SK-N-SH (cell line): ENCODE data around the gene GLCE. TPM values are rescaled to one million over a fixed set of nuclear protein-coding genes. Genes with fewer than 3 reads are reported as not detected.

ENCODE experiments used
- CTCF ChIA-PET: fragments of 300-600, 350-600 bp; formaldehyde crosslinking; extraction: SDS; loops from one replicate; lab custom pipeline; 2021; lab: Yijun Ruan, JAX
- POLR2A ChIA-PET: fragments of 350-600 bp; sonication (Branson Sonifier 250); formaldehyde crosslinking; extraction: SDS; loops from one replicate; lab custom pipeline; 2020; ENCODE audit warnings: antibody characterized with exemption, inconsistent platforms; lab: Yijun Ruan, JAX
- DNase-seq: peaks from one replicate; pipeline ENCODE4 v3.0.0; 2012
- H2AFZ ChIP-seq: fragments of 200-600 bp; sonication (generic); 2 replicates; pipeline ENCODE4 v1.8.1; 2016; ENCODE audit warnings: antibody characterized with exemption, mild to moderate bottlenecking, low read depth
- H3F3A ChIP-seq: fragments of 200-600 bp; sonication (generic); replicated peaks from 2 replicates; pipeline ENCODE3; 2016; ENCODE audit warnings: antibody characterized with exemption, mild to moderate bottlenecking; ENCODE audit not compliant: insufficient read depth
- H3K27ac ChIP-seq, 2 experiments: fragments of 200-500 bp in 1 of 2; fragments of 200-600 bp in 1 of 2; sonication (Bioruptor generic) in 1 of 2; sonication (generic), shearing (Covaris generic) in 1 of 2; 2 replicates each; pipeline versions ENCODE4 v1.5.1 to v1.6.1; 2014 to 2016; ENCODE audit warnings: low read depth in 2 of 2, inconsistent platforms in 1 of 2, low read length in 1 of 2, mild to moderate bottlenecking in 1 of 2, mixed read lengths in 1 of 2
- H3K27me3 ChIP-seq: fragments of 200-600 bp; sonication (generic), shearing (Covaris generic); 2 replicates; pipeline ENCODE4 v1.6.1; 2016; ENCODE audit warnings: mixed run types; ENCODE audit not compliant: insufficient read depth
- H3K36me3 ChIP-seq, 2 experiments: fragments of 200-500 bp in 1 of 2; fragments of 200-600 bp in 1 of 2; sonication (Bioruptor generic) in 1 of 2; sonication (generic) in 1 of 2; replicated peaks in 1 of 2; 2 replicates each; pipeline versions ENCODE3 to v1.5.1; 2014 to 2016; ENCODE audit warnings: low read length in 1 of 2, mild to moderate bottlenecking in 1 of 2; ENCODE audit not compliant: insufficient read depth in 2 of 2, control insufficient read depth in 1 of 2
- H3K4me1 ChIP-seq, 2 experiments: fragments of 200-500 bp in 1 of 2; fragments of 200-600 bp in 1 of 2; sonication (Bioruptor generic) in 1 of 2; sonication (generic), shearing (Covaris generic) in 1 of 2; 2 replicates each; pipeline versions ENCODE4 v1.5.1 to v1.6.1; 2014 to 2016; ENCODE audit warnings: low read depth in 1 of 2, low read length in 1 of 2, mixed run types in 1 of 2; ENCODE audit not compliant: insufficient read depth in 2 of 2, control insufficient read depth in 1 of 2
- H3K4me2 ChIP-seq: fragments of 200-600 bp; sonication (generic), shearing (Covaris generic); 2 replicates; pipeline ENCODE4 v1.6.1; 2017; ENCODE audit warnings: mixed run types
- H3K4me3 ChIP-seq, 2 experiments: fragments of 200-500 bp in 1 of 2; fragments of 200-600 bp in 1 of 2; sonication (Bioruptor generic) in 1 of 2; sonication (generic), shearing (Covaris generic) in 1 of 2; 2 replicates each; pipeline versions ENCODE4 v1.5.1 to v1.8.1; 2014 to 2016; ENCODE audit warnings: low read depth in 2 of 2, inconsistent platforms in 1 of 2, low read length in 1 of 2, mild to moderate bottlenecking in 1 of 2, mixed read lengths in 1 of 2, moderate library complexity in 1 of 2
- H3K79me2 ChIP-seq: fragments of 200-600 bp; sonication (generic); 2 replicates; pipeline ENCODE4 v1.8.1; 2017; ENCODE audit warnings: mild to moderate bottlenecking; ENCODE audit not compliant: insufficient read depth
- H3K9ac ChIP-seq: fragments of 200-600 bp; sonication (generic); 2 replicates; pipeline ENCODE4 v1.6.1; 2017; ENCODE audit warnings: mixed run types
- H3K9me2 ChIP-seq: fragments of 200-600 bp; sonication (generic); 2 replicates; pipeline ENCODE4 v1.6.1; 2017; ENCODE audit warnings: mixed run types
- H3K9me3 ChIP-seq: fragments of 200-600 bp; sonication (generic); 2 replicates; pipeline ENCODE4 v1.6.1; 2017; ENCODE audit warnings: mixed run types, mild to moderate bottlenecking, moderate library complexity
- H4K20me1 ChIP-seq: fragments of 200-600 bp; sonication (generic); 2 replicates; pipeline ENCODE4 v1.6.1; 2017; ENCODE audit warnings: mild to moderate bottlenecking, mixed run types; ENCODE audit not compliant: insufficient read depth
- CHD2 ChIP-seq: fragments of 150-350 bp; IDR thresholded peaks from 2 replicates; pipeline ENCODE4 v1.6.1; 2018; ENCODE audit warnings: low read length; ENCODE audit not compliant: partially characterized antibody
- ELF1 ChIP-seq: IDR thresholded peaks from 2 replicates; pipeline ENCODE4 v1.4.0; 2012
- EZH2phosphoT487 ChIP-seq: fragments of 200-600 bp; sonication (generic); IDR thresholded peaks from 2 replicates; pipeline ENCODE4 v1.6.1; 2017; ENCODE audit warnings: low read depth, mixed run types, mild to moderate bottlenecking, antibody characterized with exemption, moderate library complexity, borderline replicate concordance
- FOSL2 ChIP-seq: IDR thresholded peaks from 2 replicates; pipeline ENCODE4 v1.4.0; 2012; ENCODE audit warnings: low read depth, mild to moderate bottlenecking, moderate library complexity, borderline replicate concordance
- FOXM1 ChIP-seq: IDR thresholded peaks from 2 replicates; pipeline ENCODE4 v1.4.0; 2012; ENCODE audit warnings: low read depth, mild to moderate bottlenecking
- GATA2 ChIP-seq: sonication (generic); formaldehyde crosslinking; IDR thresholded peaks from 2 replicates; pipeline ENCODE4 v1.5.0; 2020; ENCODE audit warnings: mild to moderate bottlenecking, missing genetic modification reagents
- JUND ChIP-seq: IDR thresholded peaks from 2 replicates; pipeline ENCODE4 v1.4.0; 2012
- MEF2A ChIP-seq: IDR thresholded peaks from 2 replicates; pipeline ENCODE4 v1.4.0; 2012; ENCODE audit warnings: low read depth, borderline replicate concordance
- MXI1 ChIP-seq: IDR thresholded peaks from 2 replicates; pipeline ENCODE4 v1.6.1; 2012; ENCODE audit warnings: mild to moderate bottlenecking, low read depth, low read length, improper control_type of control experiment
- NFIC ChIP-seq: IDR thresholded peaks from 2 replicates; pipeline ENCODE4 v1.4.0; 2012; ENCODE audit warnings: borderline replicate concordance
- NRF1 ChIP-seq: IDR thresholded peaks from 2 replicates; pipeline ENCODE4 v1.6.1; 2012; ENCODE audit warnings: low read depth, mild to moderate bottlenecking, low read length
- POLR2AphosphoS5 ChIP-seq: IDR thresholded peaks from 2 replicates; pipeline ENCODE4 v1.6.1; 2012; ENCODE audit warnings: low read depth, low read length
- RAD21 ChIP-seq: IDR thresholded peaks from 2 replicates; pipeline ENCODE4 v1.6.1; 2012; ENCODE audit warnings: mild to moderate bottlenecking, low read length
- RXRA ChIP-seq: IDR thresholded peaks from 2 replicates; pipeline ENCODE4 v1.4.0; 2012; ENCODE audit warnings: low read depth, mild to moderate bottlenecking, borderline replicate concordance
- TAF1 ChIP-seq: IDR thresholded peaks from 2 replicates; pipeline ENCODE4 v1.6.1; 2012; ENCODE audit warnings: low read depth, mild to moderate bottlenecking, low read length, moderate library complexity, borderline replicate concordance
- TCF12 ChIP-seq: IDR thresholded peaks from 2 replicates; pipeline ENCODE4 v1.4.0; 2012
- TEAD4 ChIP-seq: IDR thresholded peaks from 2 replicates; pipeline ENCODE4 v1.4.0; 2012; ENCODE audit warnings: mild to moderate bottlenecking, borderline replicate concordance; ENCODE audit not compliant: insufficient read depth
- USF1 ChIP-seq: IDR thresholded peaks from 2 replicates; pipeline ENCODE4 v1.4.0; 2012; ENCODE audit warnings: low read depth, borderline replicate concordance
- ZBTB33 ChIP-seq: IDR thresholded peaks from 2 replicates; pipeline ENCODE4 v1.4.0; 2012; ENCODE audit warnings: low read depth, borderline replicate concordance
- WGBS: methylation state at CpG from one replicate; pipeline ENCODE4 v1.1.6; 2017; ENCODE audit warnings: low lambda C conversion rate; 5-methylcytosine and 5-hydroxymethylcytosine counted together
- polyA plus RNA-seq, 3 experiments: library from polyadenylated mRNA; depleted of rRNA; stranded (reverse); fragments of >200 nt; gene quantifications; 2 replicates each; pipeline ENCODE4 v1.2.3, GENCODE V29; 2012
- TF ChIP-seq, protein P1 (sequence below): IDR thresholded peaks from 2 replicates; pipeline ENCODE4 v1.4.0; 2012; ENCODE audit warnings: low read depth
- TF ChIP-seq, protein P2 (sequence below): fragments of 150-350 bp; IDR thresholded peaks from 2 replicates; pipeline ENCODE4 v1.6.1; 2016; ENCODE audit warnings: mild to moderate bottlenecking, low read depth, low read length

The GLCE gene
- polyA plus RNA-seq, 1 of the 3 experiments (the other 2 are of a cell fraction), result 19.5 TPM

GRCh38 chr15:69159805-69160140, 662 bp upstream of the GLCE start:
- Histone ChIP-seq H3K4me3 (peak overlapping the region; percentile 65 to 94), H3K27ac (peak overlapping the region in 1 of 2 experiments; percentile 72; a peak in 2 of 4 replicates), H2AFZ (peak overlapping the region; percentile 98), H4K20me1 (no peaks in the 10 kb centered on the region), H3K4me1 (peaks cover 7 to 15% of the 10 kb centered on the region in 2 experiments; a peak in 3 of 4 replicates), H3K9me3 (no peaks in the 10 kb centered on the region), H3K36me3 (no peaks in the 10 kb centered on the region), H3K9me2 (no peaks in the 10 kb centered on the region), H3K4me2 (peak overlapping the region; percentile 91), H3K27me3 (no peaks in the 10 kb centered on the region), H3F3A (peaks cover under 1% of the 10 kb centered on the region), H3K9ac (peak overlapping the region; percentile 39; the same call in 1 of the 2 replicates), H3K79me2 (peaks cover 31% of the 10 kb centered on the region)
- TF ChIP-seq POLR2AphosphoS5 (no peak), TAF1 (no peak), USF1 (no peak), FOXM1 (no peak), TCF12 (no peak), GATA2 (CRISPR knock-in tag) (no peak), EZH2phosphoT487 (no peak), RXRA (no peak), RAD21 (no peak), NFIC (no peak), FOSL2 (no peak), MXI1 (no peak), ELF1 (no peak), MEF2A (no peak)
- TF ChIP-seq, protein P1, sequence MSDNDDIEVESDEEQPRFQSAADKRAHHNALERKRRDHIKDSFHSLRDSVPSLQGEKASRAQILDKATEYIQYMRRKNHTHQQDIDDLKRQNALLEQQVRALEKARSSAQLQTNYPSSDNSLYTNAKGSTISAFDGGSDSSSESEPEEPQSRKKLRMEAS, result no peak
- 20% methylated on average over 7 of the region's 7 CpGs for WGBS
- ChIA-PET CTCF (interaction anchor here (0.7 to 2.6 kb wide), 5 partner anchors 105 to 291 kb away, joined by 3 to 16 read pairs (median 4); no protein-coding TSS in a partner anchor), POLR2A (interaction anchor here (0.8 to 1.5 kb wide), 4 partner anchors 11 to 303 kb away, joined by 3 to 5 read pairs (median 4); no protein-coding TSS in a partner anchor)
- no peak for DNase-seq

- H3K9me3 ChIP-seq, result no peaks in the 10 kb centered on the region
- H3F3A ChIP-seq, result peaks cover 9% of the 10 kb centered on the region
- ChIA-PET POLR2A (interaction anchor here (0.8 to 1.5 kb wide), 5 partner anchors 9 to 302 kb away, joined by 3 to 5 read pairs (median 4); partner anchors contain the start of gene RPLP1), CTCF (interaction anchor here (0.9 to 3.7 kb wide), 15 partner anchors 16 to 255 kb away, joined by 3 to 24 read pairs (median 4); no protein-coding TSS in a partner anchor)
- peak overlapping the region; percentile 89 for H2AFZ ChIP-seq
- WGBS, result 2% methylated on average over 38 of the region's 51 CpGs
- peak overlapping the region; percentile 91 for H3K4me2 ChIP-seq
- peak overlapping the region; percentile 71 to 92 for H3K27ac ChIP-seq
- H3K36me3 ChIP-seq, result no peaks in the 10 kb centered on the region
- peak; percentile 66 for DNase-seq
- H3K9ac ChIP-seq, result peak overlapping the region; percentile 94
- H3K4me1 ChIP-seq, result peaks cover 7 to 28% of the 10 kb centered on the region in 2 experiments
- H3K79me2 ChIP-seq, result peaks cover 39% of the 10 kb centered on the region
- H3K27me3 ChIP-seq, result no peaks in the 10 kb centered on the region
- H3K4me3 ChIP-seq, result peak overlapping the region; percentile 82 to 94
- H3K9me2 ChIP-seq, result no peaks in the 10 kb centered on the region
- H4K20me1 ChIP-seq, result no peaks in the 10 kb centered on the region
- TF ChIP-seq NRF1 (no peak), TEAD4 (no peak), ZBTB33 (no peak), NFIC (no peak), TAF1 (0 out of 2 replicates have a peak, but pooled peaks have one; percentile 14), USF1 (no peak), FOSL2 (no peak), CHD2 (no peak), MXI1 (0 out of 2 replicates have a peak, but pooled peaks have one; percentile 39), ELF1 (no peak), GATA2 (CRISPR knock-in tag) (no peak), JUND (no peak)
- TF ChIP-seq, protein P2, sequence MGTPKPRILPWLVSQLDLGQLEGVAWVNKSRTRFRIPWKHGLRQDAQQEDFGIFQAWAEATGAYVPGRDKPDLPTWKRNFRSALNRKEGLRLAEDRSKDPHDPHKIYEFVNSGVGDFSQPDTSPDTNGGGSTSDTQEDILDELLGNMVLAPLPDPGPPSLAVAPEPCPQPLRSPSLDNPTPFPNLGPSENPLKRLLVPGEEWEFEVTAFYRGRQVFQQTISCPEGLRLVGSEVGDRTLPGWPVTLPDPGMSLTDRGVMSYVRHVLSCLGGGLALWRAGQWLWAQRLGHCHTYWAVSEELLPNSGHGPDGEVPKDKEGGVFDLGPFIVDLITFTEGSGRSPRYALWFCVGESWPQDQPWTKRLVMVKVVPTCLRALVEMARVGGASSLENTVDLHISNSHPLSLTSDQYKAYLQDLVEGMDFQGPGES, result no peak
Observed at GRCh38 chr15:69161079-69161877, 843 bp downstream of the GLCE start.
